BLaER1 treated with 17β-estradiol and CSF1 and Interleukin-3, amounts not matched to agents 10 nM and 100 nM (cell line): ENCODE data around the gene TMEM144.
A peak's percentile ranks its signal among the peaks of the same experiment; 100 is the strongest.

ENCODE experiments used
- H3K27ac ChIP-seq, 11 experiments: shearing (Covaris generic); formaldehyde crosslinking; 2 replicates each; pipeline ENCODE4 v1.8.1; 2022
- H3K27me3 ChIP-seq, 11 experiments: shearing (Covaris generic); formaldehyde crosslinking; 2 replicates each; pipeline ENCODE4 v1.8.1; 2022
- H3K36me3 ChIP-seq, 11 experiments: shearing (Covaris generic); formaldehyde crosslinking; 2 replicates each; pipeline ENCODE4 v1.8.1; 2022
- H3K4me1 ChIP-seq, 10 experiments: shearing (Covaris generic); formaldehyde crosslinking; 2 replicates each; pipeline ENCODE4 v1.8.1; 2022
- H3K4me2 ChIP-seq, 11 experiments: shearing (Covaris generic); formaldehyde crosslinking; 2 replicates each; pipeline ENCODE4 v1.8.1; 2022
- H3K4me3 ChIP-seq, 10 experiments: shearing (Covaris generic); formaldehyde crosslinking; 2 replicates each; pipeline ENCODE4 v1.8.1; 2022
- H3K9ac ChIP-seq, 11 experiments: shearing (Covaris generic); formaldehyde crosslinking; 2 replicates each; pipeline ENCODE4 v1.8.1; 2022
- H3K9me3 ChIP-seq, 11 experiments: shearing (Covaris generic); formaldehyde crosslinking; replicated peaks in 1 of 11; 2 replicates each; pipeline ENCODE4 v1.8.1; 2022
- H4K20me1 ChIP-seq, 11 experiments: shearing (Covaris generic); formaldehyde crosslinking; 2 replicates each; pipeline ENCODE4 v1.8.1; 2022
- Cebpa-rat ChIP-seq, 11 experiments: shearing (Covaris generic); IDR thresholded peaks; 2 replicates each; pipeline ENCODE4 v1.8.1; 2022

Gene TMEM144

DNA sequence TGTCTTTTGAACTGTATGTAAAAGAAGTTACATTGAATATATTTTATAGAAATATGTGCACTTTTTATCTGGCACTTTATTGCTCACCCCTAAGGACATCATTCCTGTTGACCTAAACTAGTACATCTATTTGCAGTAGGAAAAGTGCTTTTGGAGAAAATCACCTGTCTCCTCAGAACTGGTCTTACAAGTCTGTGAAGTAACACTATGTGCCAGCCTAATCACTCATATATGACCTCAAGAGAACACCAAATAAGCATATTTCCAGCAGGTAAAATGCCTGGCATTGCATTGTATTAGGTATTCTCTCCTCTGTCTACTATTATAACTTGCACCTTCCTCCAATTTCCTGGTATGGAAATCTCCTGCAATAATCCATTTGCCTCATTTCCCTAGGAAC lies 33.5 kb upstream of the TMEM144 start:
- no peaks in the 10 kb centered on the region; a peak in 1 of 22 replicates for H3K36me3 ChIP-seq
- H3K27ac ChIP-seq, result no peak overlapping the region
- H3K4me1 ChIP-seq, result peaks cover 5 to 32% (median 8%) of the 10 kb centered on the region in 10 experiments; a peak in 17 of 20 replicates
- no peak overlapping the region for H3K4me2 ChIP-seq
- no peaks in the 10 kb centered on the region for H4K20me1 ChIP-seq
- TF ChIP-seq Cebpa-rat (IDR thresholded peaks at IDR 0.05), result no peak
- H3K9me3 ChIP-seq, result no peaks in the 10 kb centered on the region
- H3K9ac ChIP-seq, result no peak overlapping the region
- no peak overlapping the region for H3K4me3 ChIP-seq
- no peaks in the 10 kb centered on the region for H3K27me3 ChIP-seq

DNA sequence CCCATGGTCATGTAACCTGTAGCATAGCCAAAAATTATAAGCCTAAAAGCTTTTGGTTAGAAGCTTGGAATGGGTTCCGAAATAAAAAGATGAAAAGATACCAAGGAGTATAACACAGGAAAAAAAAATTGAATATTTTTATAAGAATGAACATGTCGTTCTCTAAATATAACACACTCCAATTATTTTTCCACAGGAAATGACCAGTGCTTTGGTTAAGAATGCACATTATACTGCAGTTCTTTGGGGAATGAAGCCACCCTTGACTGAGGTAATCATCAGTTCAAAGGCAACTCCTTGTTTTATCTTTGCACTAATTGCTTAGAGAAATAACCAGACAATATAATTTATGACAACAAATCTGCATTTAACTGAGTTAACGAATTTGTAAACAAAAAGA lies 30.8 kb upstream of the TMEM144 start:
- no peaks in the 10 kb centered on the region for H4K20me1 ChIP-seq
- no peak overlapping the region for H3K27ac ChIP-seq
- H3K9me3 ChIP-seq, result no peaks in the 10 kb centered on the region
- no peak overlapping the region for H3K4me2 ChIP-seq
- peaks cover 0 to 3% (median 0%) of the 10 kb centered on the region in 11 experiments; a peak in 2 of 22 replicates for H3K36me3 ChIP-seq
- TF ChIP-seq Cebpa-rat (IDR thresholded peaks at IDR 0.05), result no peak
- no peaks in the 10 kb centered on the region for H3K27me3 ChIP-seq
- H3K4me3 ChIP-seq, result no peak overlapping the region
- peaks cover 0 to 15% (median 0%) of the 10 kb centered on the region in 10 experiments; a peak in 4 of 20 replicates for H3K4me1 ChIP-seq
- no peak overlapping the region for H3K9ac ChIP-seq

DNA sequence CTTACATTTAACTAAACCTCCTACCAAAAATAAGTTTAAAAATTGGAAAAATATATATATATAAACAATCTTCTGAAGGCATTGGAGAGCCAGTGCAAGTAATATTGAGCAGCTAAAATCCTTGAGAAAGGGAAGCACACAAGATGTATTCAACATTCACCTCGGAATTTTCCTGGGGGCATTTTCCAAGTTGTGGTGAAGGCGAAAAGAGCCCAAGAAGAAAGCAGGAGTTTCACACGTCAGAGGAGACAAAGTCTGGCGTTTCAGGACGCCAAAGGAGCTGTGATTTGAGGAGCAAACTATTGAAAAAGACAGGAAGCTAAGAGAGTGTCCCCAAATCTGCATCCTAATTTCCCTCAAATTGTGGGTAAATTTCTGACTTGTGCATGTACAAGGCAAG lies 28.4 kb upstream of the TMEM144 start:
- H3K27ac ChIP-seq, result no peak overlapping the region
- no peaks in the 10 kb centered on the region for H3K9me3 ChIP-seq
- H3K27me3 ChIP-seq, result no peaks in the 10 kb centered on the region
- H3K4me3 ChIP-seq, result no peak overlapping the region
- H3K9ac ChIP-seq, result no peak overlapping the region
- peaks cover 0 to 7% (median 0%) of the 10 kb centered on the region in 11 experiments; a peak in 2 of 22 replicates for H3K36me3 ChIP-seq
- no peaks in the 10 kb centered on the region for H3K4me1 ChIP-seq
- no peak for TF ChIP-seq Cebpa-rat (IDR thresholded peaks at IDR 0.05)
- H4K20me1 ChIP-seq, result no peaks in the 10 kb centered on the region
- H3K4me2 ChIP-seq, result no peak overlapping the region

DNA sequence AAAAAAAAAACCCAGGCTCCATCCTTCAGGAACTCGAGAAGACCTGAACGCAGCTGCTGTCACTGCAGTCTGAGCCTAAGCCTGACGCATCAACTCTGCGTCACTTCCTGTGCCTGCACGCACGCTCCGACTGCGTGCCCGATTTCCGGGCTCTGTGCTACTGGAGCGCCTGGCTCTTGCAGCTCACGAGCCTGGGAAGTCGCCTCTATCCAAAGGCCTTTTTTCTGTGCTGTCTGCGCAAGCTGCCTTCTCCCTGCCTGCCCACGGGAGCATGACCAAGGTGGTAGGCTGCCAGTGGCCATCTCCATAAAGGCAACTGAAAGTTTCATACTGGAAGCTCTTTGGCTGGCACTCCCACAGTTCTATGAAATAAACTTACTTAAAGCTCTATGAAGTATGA lies 27.6 kb upstream of the TMEM144 start:
- no peaks in the 10 kb centered on the region for H3K27me3 ChIP-seq
- H3K27ac ChIP-seq, result no peak overlapping the region
- H4K20me1 ChIP-seq, result no peaks in the 10 kb centered on the region
- H3K9ac ChIP-seq, result no peak overlapping the region
- H3K4me1 ChIP-seq, result no peaks in the 10 kb centered on the region
- TF ChIP-seq Cebpa-rat (IDR thresholded peaks at IDR 0.05), result no peak
- peaks cover 0 to 7% (median 0%) of the 10 kb centered on the region in 11 experiments; a peak in 2 of 22 replicates for H3K36me3 ChIP-seq
- no peaks in the 10 kb centered on the region for H3K9me3 ChIP-seq
- H3K4me3 ChIP-seq, result no peak overlapping the region
- H3K4me2 ChIP-seq, result no peak overlapping the region

DNA sequence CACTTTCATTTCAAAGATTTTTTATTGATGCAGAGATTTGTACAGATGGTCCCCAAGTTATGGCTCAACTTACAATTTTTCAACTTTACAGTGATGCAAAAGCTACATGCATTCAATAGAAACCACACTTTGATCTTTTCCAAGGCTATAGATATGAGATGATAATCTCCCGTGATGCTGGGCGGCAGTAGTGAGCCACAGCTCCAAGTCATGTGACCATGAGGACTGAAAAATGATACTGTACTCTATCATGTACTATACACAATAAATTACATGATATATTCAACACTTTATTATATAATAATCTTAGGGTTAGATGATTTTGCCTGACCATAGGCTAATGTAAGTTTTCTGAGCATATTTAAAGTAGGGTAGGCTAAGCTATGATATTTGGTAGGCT lies 23.5 kb upstream of the TMEM144 start:
- Histone ChIP-seq H3K9me3 (no peaks in the 10 kb centered on the region), H3K4me3 (no peak overlapping the region), H4K20me1 (no peaks in the 10 kb centered on the region), H3K4me2 (no peak overlapping the region), H3K27ac (no peak overlapping the region), H3K27me3 (no peaks in the 10 kb centered on the region), H3K9ac (no peak overlapping the region), H3K36me3 (peaks cover 0 to 7% (median 0%) of the 10 kb centered on the region in 11 experiments; a peak in 1 of 22 replicates), H3K4me1 (peaks cover 0 to 4% (median 0%) of the 10 kb centered on the region in 10 experiments; a peak in 1 of 20 replicates)
- TF ChIP-seq Cebpa-rat (IDR thresholded peaks at IDR 0.05), result no peak

DNA sequence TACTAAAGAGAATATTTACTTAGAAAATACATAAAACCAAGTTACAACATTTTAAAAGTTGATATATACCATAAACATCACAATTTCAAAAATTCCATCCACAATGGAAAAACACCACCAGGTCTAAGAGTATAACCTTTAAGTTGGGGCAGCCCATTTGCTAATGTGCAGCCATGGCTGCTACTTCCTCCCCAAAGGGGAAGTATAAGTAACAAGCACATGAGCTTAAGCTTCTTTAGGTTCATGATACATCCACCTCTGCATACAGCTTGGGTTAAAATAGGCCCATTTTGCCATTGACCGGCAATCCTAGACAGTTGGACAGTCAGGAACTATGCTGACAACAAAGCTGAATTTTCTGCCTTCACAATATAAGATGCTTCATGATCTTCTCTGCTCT lies 20.9 kb upstream of the TMEM144 start:
- Histone ChIP-seq H3K36me3 (0 out of 22 replicates have a peak, but pooled peaks cover 0 to 7% (median 0%) of the 10 kb centered on the region in 11 experiments), H3K9ac (no peak overlapping the region), H4K20me1 (no peaks in the 10 kb centered on the region), H3K4me1 (peaks cover 0 to 4% (median 0%) of the 10 kb centered on the region in 10 experiments; a peak in 1 of 20 replicates), H3K27me3 (no peaks in the 10 kb centered on the region), H3K4me2 (peak overlapping the region in 1 of 11 experiments; percentile 9; a peak in 1 of 22 replicates), H3K4me3 (no peak overlapping the region), H3K9me3 (no peaks in the 10 kb centered on the region), H3K27ac (no peak overlapping the region)
- no peak for TF ChIP-seq Cebpa-rat (IDR thresholded peaks at IDR 0.05)

DNA sequence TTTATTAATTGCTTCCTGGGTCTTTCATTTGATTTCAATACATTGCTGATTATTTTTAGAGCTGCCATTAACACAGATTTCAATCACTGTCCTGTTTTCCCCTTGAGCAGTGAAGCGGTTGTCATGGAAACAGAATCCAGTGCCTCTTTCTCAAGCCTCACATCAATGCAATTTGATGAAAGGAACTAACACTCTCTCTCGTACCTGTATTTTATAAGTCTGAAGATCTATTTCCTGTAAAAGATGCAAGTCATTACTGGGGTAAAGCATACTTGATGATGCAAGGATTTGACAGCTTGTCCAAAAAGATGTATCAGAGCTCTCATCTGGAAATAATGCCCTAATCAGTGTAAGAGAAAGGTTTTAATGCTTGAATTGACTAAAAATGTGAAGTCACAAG lies 19.6 kb upstream of the TMEM144 start:
- H3K36me3 ChIP-seq, result 0 out of 22 replicates have a peak, but pooled peaks cover 0 to 7% (median 0%) of the 10 kb centered on the region in 11 experiments
- H3K4me1 ChIP-seq, result peaks cover 0 to 4% (median 0%) of the 10 kb centered on the region in 10 experiments; a peak in 1 of 20 replicates
- no peak overlapping the region for H3K4me3 ChIP-seq
- no peaks in the 10 kb centered on the region for H3K9me3 ChIP-seq
- no peak overlapping the region for H3K4me2 ChIP-seq
- TF ChIP-seq Cebpa-rat (IDR thresholded peaks at IDR 0.05), result no peak
- no peak overlapping the region for H3K9ac ChIP-seq
- no peaks in the 10 kb centered on the region for H4K20me1 ChIP-seq
- H3K27me3 ChIP-seq, result no peaks in the 10 kb centered on the region
- no peak overlapping the region for H3K27ac ChIP-seq

DNA sequence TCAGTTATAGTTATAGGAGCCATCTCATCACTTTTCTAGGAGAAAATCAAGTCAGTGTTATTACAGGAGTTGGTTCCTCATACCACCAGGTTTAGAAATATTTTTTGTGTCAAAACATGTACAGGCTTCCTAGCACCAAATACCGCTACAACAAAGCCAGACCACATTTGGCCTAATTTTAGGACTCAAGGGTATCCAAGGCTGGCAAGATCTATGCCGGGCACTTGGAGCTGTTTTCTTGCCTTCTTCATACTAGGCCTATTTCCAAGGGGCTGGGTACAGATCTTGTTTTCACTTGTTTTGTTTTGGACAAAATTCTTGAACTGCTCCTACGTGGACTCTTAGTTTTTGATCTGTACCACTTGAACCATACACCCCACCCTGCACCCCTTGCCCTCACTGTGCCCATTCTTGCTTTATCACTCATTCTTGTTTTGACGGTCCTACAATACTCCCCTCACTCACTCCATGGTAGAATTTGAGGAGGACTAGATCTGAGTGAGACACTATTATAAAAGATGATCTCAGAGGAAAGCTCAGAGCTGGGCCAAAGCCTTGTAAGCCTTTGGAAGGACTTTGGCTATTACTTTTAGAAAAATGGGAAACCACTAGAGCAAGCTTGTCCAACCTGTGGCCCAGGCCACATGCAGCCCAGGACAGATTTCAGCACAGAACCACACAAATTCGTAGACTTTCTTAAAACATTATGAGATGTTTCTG lies 17.7 kb upstream of the TMEM144 start:
- H3K9ac ChIP-seq, result no peak overlapping the region
- no peak for TF ChIP-seq Cebpa-rat (IDR thresholded peaks at IDR 0.05)
- H3K4me3 ChIP-seq, result no peak overlapping the region
- H3K4me1 ChIP-seq, result peaks cover 0 to 4% (median 0%) of the 10 kb centered on the region in 10 experiments; a peak in 1 of 20 replicates
- H3K36me3 ChIP-seq, result 0 out of 22 replicates have a peak, but pooled peaks cover 0 to 7% (median 0%) of the 10 kb centered on the region in 11 experiments
- no peaks in the 10 kb centered on the region for H4K20me1 ChIP-seq
- no peak overlapping the region for H3K4me2 ChIP-seq
- H3K27ac ChIP-seq, result no peak overlapping the region
- no peaks in the 10 kb centered on the region for H3K9me3 ChIP-seq
- H3K27me3 ChIP-seq, result no peaks in the 10 kb centered on the region

DNA sequence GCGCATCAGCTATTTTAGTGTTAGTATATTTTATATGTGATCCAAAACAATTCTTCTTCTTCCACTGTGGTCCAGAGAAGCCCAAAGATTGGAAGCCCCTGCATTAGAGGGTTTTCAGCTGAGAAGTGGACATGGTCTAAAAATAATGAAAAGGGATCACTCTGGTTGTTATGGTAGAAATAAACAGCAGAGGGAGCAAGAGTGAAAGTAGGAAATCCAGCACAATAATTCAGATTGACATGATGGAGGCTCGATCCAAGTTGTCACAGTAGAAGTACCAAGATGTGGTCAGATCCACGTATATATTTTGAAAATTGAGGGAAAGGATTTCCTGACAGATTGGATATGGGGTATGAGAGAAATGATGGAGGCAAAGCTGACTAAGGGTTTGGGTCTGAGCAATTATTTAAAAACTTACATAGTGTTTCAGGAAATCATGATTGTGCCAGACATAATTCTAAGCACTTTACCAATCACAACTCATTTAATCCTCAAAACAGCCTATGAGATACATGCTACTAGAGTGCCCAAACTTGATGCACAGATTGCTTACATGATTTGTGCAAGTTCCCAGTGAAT lies 17.0 kb upstream of the TMEM144 start:
- no peak for TF ChIP-seq Cebpa-rat (IDR thresholded peaks at IDR 0.05)
- Histone ChIP-seq H3K36me3 (0 out of 22 replicates have a peak, but pooled peaks cover 0 to 7% (median 0%) of the 10 kb centered on the region in 11 experiments), H3K9ac (no peak overlapping the region), H3K4me3 (no peak overlapping the region), H3K27ac (no peak overlapping the region), H3K4me2 (no peak overlapping the region), H3K9me3 (no peaks in the 10 kb centered on the region), H3K27me3 (no peaks in the 10 kb centered on the region), H4K20me1 (no peaks in the 10 kb centered on the region), H3K4me1 (peaks cover 0 to 4% (median 0%) of the 10 kb centered on the region in 10 experiments; a peak in 1 of 20 replicates)
